Left colon (tissue), 2 donors: ENCODE measurements around the gene TUB. TPM values are rescaled to one million over a fixed set of nuclear protein-coding genes. Genes with fewer than 3 reads are reported as not detected.

ENCODE experiments used
- ATAC-seq: fragments of 200-7000 bp; cut with Tn5 transposase; one replicate; pipeline ENCODE4 v1.9.1; 2020; ENCODE audit warnings: mild to moderate bottlenecking, moderate library complexity
- DNase-seq, 2 donors: peaks; one replicate each; pipeline ENCODE4 v3.0.0-alpha.2; 2020
- intact Hi-C, 2 donors: fragments of 100-400 bp; cut with DNase I in 1 of 2; cut with micrococcal nuclease in 1 of 2; formaldehyde crosslinking; loops; one replicate each; pipeline versions ENCODE4 v1.11.2 to v1.14.0; 2022; cut with DNase I, micrococcal nuclease
- total RNA-seq, 2 donors: library from RNA; stranded (reverse); fragmentation: NEBNext Ultra II Directional; extraction: Animal tissue kit (Norgen Biotek cat#: 25700); gene quantifications; one replicate each; pipeline ENCODE4 v1.2.1, GENCODE V29; 2021
- donor health status: DM: no; HTN: no; CAD: no.
- donor health status: DM: yes; HTN: yes; CAD: no.

TUB gene
- total RNA-seq, 2 donors from 2014 or later, result 0.89 to 2.2 TPM

- intact Hi-C loops, result no loop called here
- ATAC-seq, result no peak
- DNase-seq, result no peak
These were observed 45.8 kb downstream of the TUB start for GRCh38 chr11:8126649-8127289.

DNA sequence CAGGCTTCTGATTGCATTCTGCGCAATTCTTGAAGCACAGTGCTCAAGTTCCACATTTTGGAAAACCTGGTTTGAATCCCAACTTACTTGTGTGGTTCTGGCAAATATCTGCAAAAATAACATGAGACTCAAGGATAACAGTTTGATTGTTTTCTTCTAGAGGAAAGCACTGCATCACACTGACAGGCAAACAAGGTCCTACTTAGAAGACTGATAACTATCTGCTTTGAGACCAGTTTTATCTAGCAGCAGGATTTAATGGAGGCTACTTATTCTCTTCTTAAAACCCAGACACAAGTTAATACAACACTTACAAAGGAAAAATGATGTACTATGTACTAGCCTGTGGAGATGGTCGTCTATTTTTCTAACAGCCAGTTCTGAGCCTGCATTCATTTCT lies 46.4 kb downstream of the TUB start:
- DNase-seq (no peak), ATAC-seq (no peak)
- intact Hi-C loops, result no loop called here

GRCh38 chr11:8138526-8138925 lies 57.5 kb downstream of the TUB start:
- ATAC-seq, result no peak
- no peak for DNase-seq
- intact Hi-C loops, result no loop called here

- no peak for ATAC-seq
- no peak for DNase-seq
- intact Hi-C loops, result no loop called here
These were observed 68.7 kb downstream of the TUB start for GRCh38 chr11:8149726-8150125.

Other genes starting within 250 kb of the TUB start
- gene OR10A6, start 149.9 kb upstream of the TUB start, total RNA-seq, result not detected
- not detected for gene OR10A3, start 139.5 kb upstream of the TUB start, total RNA-seq
- gene NLRP10, start 115.8 kb upstream of the TUB start, total RNA-seq, result not detected
- gene EIF3F, start 93.9 kb upstream of the TUB start, total RNA-seq, result 100 to 1,000 TPM; 198 to 218 TPM
- 1 to 10 TPM; 1.4 to 3.3 TPM for gene RIC3, start 87.8 kb downstream of the TUB start, total RNA-seq
- gene LMO1, start 182.7 kb downstream of the TUB start, total RNA-seq, result not detected